Measurements from ENCODE around the gene HDHD5. TPM values are rescaled to one million over a fixed set of nuclear protein-coding genes. Genes with fewer than 3 reads are reported as not detected.

Gene HDHD5
- total and polyA plus RNA-seq, 4 donors, result 13.2 to 46.1 (median 35.9) TPM

GRCh38 chr22:17118342-17118741 lies 40.7 kb downstream of the HDHD5 start:
- TF ChIP-seq ATF3 (IDR thresholded peaks at IDR 0.05) (no peak), NR2F2 (IDR thresholded peaks at IDR 0.05) (no peak), MAX (IDR thresholded peaks at IDR 0.05) (no peak), SP1 (IDR thresholded peaks at IDR 0.05) (no peak)
- Histone ChIP-seq H3K27me3 (ENCODE audit: control insufficient read depth in 4 of 4, insufficient read depth in 4 of 4, low read length in 3 of 4) (peaks cover 0 to 7% (median 4%) of the 10 kb centered on the region in 4 donors), H3K27ac (ENCODE audit: low read depth in 1 of 2, low read length in 2 of 2) (no peak overlapping the region), H3K9ac (ENCODE audit: low read depth in 1 of 2, low read length in 2 of 2) (no peak overlapping the region), H3K36me3 (ENCODE audit: control insufficient read depth in 4 of 4, insufficient read depth in 3 of 4, low read depth in 1 of 4, low read length in 3 of 4) (no peaks in the 10 kb centered on the region), H3K9me3 (ENCODE audit: control insufficient read depth in 4 of 4, low read length in 3 of 4) (no peaks in the 10 kb centered on the region), H3K4me3 (ENCODE audit: low read depth in 1 of 3, low read length in 3 of 3) (no peak overlapping the region), H3K4me1 (ENCODE audit: control insufficient read depth in 4 of 4, insufficient read depth in 4 of 4, low read length in 3 of 4) (peaks cover 7 to 19% (median 13%) of the 10 kb centered on the region in 4 donors)
- no peak for DNase-seq (ENCODE audit: low spot score)
- 87% methylated on average over 4 of the region's 4 CpGs for WGBS

GRCh38 chr22:17117890-17118289 lies 41.2 kb downstream of the HDHD5 start:
- Histone ChIP-seq H3K27me3 (ENCODE audit: control insufficient read depth in 4 of 4, insufficient read depth in 4 of 4, low read length in 3 of 4) (peaks cover 0 to 7% (median 4%) of the 10 kb centered on the region in 4 donors), H3K4me1 (ENCODE audit: control insufficient read depth in 4 of 4, insufficient read depth in 4 of 4, low read length in 3 of 4) (peaks cover 7 to 19% (median 13%) of the 10 kb centered on the region in 4 donors), H3K27ac (ENCODE audit: low read depth in 1 of 2, low read length in 2 of 2) (no peak overlapping the region), H3K9ac (ENCODE audit: low read depth in 1 of 2, low read length in 2 of 2) (no peak overlapping the region), H3K36me3 (ENCODE audit: control insufficient read depth in 4 of 4, insufficient read depth in 3 of 4, low read depth in 1 of 4, low read length in 3 of 4) (no peaks in the 10 kb centered on the region), H3K9me3 (ENCODE audit: control insufficient read depth in 4 of 4, low read length in 3 of 4) (no peaks in the 10 kb centered on the region), H3K4me3 (ENCODE audit: low read depth in 1 of 3, low read length in 3 of 3) (no peak overlapping the region)
- 49% methylated on average over 4 of the region's 4 CpGs for WGBS
- no peak for DNase-seq (ENCODE audit: low spot score)
- TF ChIP-seq, protein P1, sequence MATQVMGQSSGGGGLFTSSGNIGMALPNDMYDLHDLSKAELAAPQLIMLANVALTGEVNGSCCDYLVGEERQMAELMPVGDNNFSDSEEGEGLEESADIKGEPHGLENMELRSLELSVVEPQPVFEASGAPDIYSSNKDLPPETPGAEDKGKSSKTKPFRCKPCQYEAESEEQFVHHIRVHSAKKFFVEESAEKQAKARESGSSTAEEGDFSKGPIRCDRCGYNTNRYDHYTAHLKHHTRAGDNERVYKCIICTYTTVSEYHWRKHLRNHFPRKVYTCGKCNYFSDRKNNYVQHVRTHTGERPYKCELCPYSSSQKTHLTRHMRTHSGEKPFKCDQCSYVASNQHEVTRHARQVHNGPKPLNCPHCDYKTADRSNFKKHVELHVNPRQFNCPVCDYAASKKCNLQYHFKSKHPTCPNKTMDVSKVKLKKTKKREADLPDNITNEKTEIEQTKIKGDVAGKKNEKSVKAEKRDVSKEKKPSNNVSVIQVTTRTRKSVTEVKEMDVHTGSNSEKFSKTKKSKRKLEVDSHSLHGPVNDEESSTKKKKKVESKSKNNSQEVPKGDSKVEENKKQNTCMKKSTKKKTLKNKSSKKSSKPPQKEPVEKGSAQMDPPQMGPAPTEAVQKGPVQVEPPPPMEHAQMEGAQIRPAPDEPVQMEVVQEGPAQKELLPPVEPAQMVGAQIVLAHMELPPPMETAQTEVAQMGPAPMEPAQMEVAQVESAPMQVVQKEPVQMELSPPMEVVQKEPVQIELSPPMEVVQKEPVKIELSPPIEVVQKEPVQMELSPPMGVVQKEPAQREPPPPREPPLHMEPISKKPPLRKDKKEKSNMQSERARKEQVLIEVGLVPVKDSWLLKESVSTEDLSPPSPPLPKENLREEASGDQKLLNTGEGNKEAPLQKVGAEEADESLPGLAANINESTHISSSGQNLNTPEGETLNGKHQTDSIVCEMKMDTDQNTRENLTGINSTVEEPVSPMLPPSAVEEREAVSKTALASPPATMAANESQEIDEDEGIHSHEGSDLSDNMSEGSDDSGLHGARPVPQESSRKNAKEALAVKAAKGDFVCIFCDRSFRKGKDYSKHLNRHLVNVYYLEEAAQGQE (IDR thresholded peaks at IDR 0.05), result no peak
- TF ChIP-seq MAX (IDR thresholded peaks at IDR 0.05), result peak; percentile 26

DNA sequence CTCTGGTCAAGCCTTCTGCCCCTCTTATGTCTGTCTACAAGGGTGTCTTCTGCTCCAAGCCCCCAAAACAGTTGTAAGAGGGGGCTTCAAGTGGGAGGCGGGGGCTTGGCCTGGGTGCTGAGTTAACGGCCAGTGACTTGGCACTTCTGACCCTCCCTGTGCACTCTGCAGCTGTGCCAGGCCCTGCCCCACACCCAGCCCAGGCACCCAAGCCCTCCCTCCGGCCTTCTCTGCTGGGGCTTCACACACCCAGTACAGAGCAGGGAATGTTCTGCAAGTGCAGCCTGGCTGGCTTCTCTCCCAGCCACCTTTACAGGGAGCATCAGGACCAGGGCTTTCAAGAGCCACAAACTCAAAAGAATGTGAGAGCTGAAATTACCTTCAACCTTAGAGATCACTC lies 41.7 kb downstream of the HDHD5 start:
- no peak overlapping the region for H3K27ac ChIP-seq (ENCODE audit: low read depth in 1 of 2, low read length in 2 of 2)
- no peak overlapping the region for H3K9ac ChIP-seq (ENCODE audit: low read depth in 1 of 2, low read length in 2 of 2)

More for the DNA sequence above, 41.7 kb downstream of the HDHD5 start:
- Histone ChIP-seq H3K36me3 (ENCODE audit: control insufficient read depth in 4 of 4, insufficient read depth in 3 of 4, low read depth in 1 of 4, low read length in 3 of 4) (no peaks in the 10 kb centered on the region), H3K4me3 (ENCODE audit: low read depth in 1 of 3, low read length in 3 of 3) (no peak overlapping the region), H3K4me1 (ENCODE audit: control insufficient read depth in 4 of 4, insufficient read depth in 4 of 4, low read length in 3 of 4) (peaks cover 7 to 19% (median 13%) of the 10 kb centered on the region in 4 donors), H3K27me3 (ENCODE audit: control insufficient read depth in 4 of 4, insufficient read depth in 4 of 4, low read length in 3 of 4) (peaks cover 0 to 7% (median 3%) of the 10 kb centered on the region in 4 donors), H3K9me3 (ENCODE audit: control insufficient read depth in 4 of 4, low read length in 3 of 4) (no peaks in the 10 kb centered on the region)
- TF ChIP-seq MAX (IDR thresholded peaks at IDR 0.05), result no peak
- 66% methylated on average over 3 of the region's 3 CpGs for WGBS
- DNase-seq (ENCODE audit: low spot score), result no peak

All from liver (tissue), 9 donors.